Ishikawa (cell line): ENCODE results near the gene CELSR1.

Source experiments
- CEBPB ChIP-seq: IDR thresholded peaks from 2 replicates; pipeline ENCODE4 v1.6.1; 2012
- CREB1 ChIP-seq: IDR thresholded peaks from 2 replicates; pipeline ENCODE4 v1.6.1; 2012; ENCODE audit warnings: low read depth
- EGR1 ChIP-seq: IDR thresholded peaks from 2 replicates; pipeline ENCODE4 v1.6.1; 2012
- EP300 ChIP-seq: IDR thresholded peaks from 2 replicates; pipeline ENCODE4 v1.6.1; 2012; ENCODE audit warnings: borderline replicate concordance
- FOXM1 ChIP-seq: IDR thresholded peaks from 2 replicates; pipeline ENCODE4 v1.6.1; 2012; ENCODE audit warnings: low read depth, borderline replicate concordance
- NFIC ChIP-seq: IDR thresholded peaks from 2 replicates; pipeline ENCODE4 v1.6.1; 2012
- RAD21 ChIP-seq: IDR thresholded peaks from 2 replicates; pipeline ENCODE4 v1.6.1; 2012; ENCODE audit warnings: low read depth
- TAF1 ChIP-seq: IDR thresholded peaks from 2 replicates; pipeline ENCODE4 v1.6.1; 2012; ENCODE audit warnings: low read depth, mild to moderate bottlenecking
- TCF12 ChIP-seq: IDR thresholded peaks from 2 replicates; pipeline ENCODE4 v1.6.1; 2012; ENCODE audit warnings: low read depth
- TEAD4 ChIP-seq: IDR thresholded peaks from 2 replicates; pipeline ENCODE4 v1.6.1; 2012
- YY1 ChIP-seq: IDR thresholded peaks from 2 replicates; pipeline ENCODE4 v1.6.1; 2012; ENCODE audit warnings: low read depth
- ZBTB7A ChIP-seq: IDR thresholded peaks from 2 replicates; pipeline ENCODE4 v1.6.1; 2012; ENCODE audit warnings: low read depth
- TF ChIP-seq, protein P1 (sequence below): IDR thresholded peaks from 2 replicates; pipeline ENCODE4 v1.6.1; 2012; ENCODE audit warnings: low read depth, mild to moderate bottlenecking
- TF ChIP-seq, protein P2 (sequence below): IDR thresholded peaks from 2 replicates; pipeline ENCODE4 v1.6.1; 2012
- TF ChIP-seq, protein P3 (sequence below): IDR thresholded peaks from 2 replicates; pipeline ENCODE4 v1.6.1; 2012

The CELSR1 gene

DNA sequence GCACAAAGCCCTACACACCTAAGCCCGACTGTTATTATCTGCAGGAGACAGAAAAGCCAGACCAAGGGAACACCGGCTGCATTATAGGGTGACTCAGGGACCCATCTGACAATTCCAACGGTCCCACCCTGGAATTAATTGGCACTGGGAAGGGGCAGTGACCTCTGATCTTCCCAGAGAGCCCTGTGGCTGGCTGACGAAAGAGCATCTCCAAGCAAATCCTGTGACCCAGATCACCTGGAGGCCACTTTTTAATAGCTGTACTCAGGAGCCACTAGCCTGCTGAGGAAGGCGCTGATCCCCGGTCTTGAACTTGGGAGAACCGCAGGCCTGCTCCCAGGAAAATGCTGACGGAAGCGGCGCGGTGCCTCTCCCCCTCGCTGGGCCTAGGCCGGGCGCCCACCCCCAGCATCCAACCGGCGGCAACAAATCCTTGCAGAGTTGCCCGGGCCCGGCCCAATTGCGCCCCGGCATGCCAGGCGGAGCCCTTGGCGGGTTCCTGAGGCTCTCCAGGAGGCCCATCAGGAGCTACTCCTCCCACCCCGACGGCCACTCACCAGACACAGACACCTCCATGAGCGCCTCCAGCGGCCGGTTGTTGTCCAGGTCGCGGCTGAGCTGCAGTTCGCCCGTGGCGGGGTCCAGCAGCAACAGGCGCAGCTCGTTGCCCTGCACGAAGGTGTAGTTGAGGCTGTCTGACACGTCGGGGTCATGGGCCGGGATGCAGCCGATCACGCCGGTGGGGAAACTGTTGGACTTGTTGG lies 4.2 kb downstream of the CELSR1 start:
- TF ChIP-seq CREB1, result no peak
- TF ChIP-seq YY1, result no peak
- TF ChIP-seq EP300, result no peak
- TF ChIP-seq, protein P1, sequence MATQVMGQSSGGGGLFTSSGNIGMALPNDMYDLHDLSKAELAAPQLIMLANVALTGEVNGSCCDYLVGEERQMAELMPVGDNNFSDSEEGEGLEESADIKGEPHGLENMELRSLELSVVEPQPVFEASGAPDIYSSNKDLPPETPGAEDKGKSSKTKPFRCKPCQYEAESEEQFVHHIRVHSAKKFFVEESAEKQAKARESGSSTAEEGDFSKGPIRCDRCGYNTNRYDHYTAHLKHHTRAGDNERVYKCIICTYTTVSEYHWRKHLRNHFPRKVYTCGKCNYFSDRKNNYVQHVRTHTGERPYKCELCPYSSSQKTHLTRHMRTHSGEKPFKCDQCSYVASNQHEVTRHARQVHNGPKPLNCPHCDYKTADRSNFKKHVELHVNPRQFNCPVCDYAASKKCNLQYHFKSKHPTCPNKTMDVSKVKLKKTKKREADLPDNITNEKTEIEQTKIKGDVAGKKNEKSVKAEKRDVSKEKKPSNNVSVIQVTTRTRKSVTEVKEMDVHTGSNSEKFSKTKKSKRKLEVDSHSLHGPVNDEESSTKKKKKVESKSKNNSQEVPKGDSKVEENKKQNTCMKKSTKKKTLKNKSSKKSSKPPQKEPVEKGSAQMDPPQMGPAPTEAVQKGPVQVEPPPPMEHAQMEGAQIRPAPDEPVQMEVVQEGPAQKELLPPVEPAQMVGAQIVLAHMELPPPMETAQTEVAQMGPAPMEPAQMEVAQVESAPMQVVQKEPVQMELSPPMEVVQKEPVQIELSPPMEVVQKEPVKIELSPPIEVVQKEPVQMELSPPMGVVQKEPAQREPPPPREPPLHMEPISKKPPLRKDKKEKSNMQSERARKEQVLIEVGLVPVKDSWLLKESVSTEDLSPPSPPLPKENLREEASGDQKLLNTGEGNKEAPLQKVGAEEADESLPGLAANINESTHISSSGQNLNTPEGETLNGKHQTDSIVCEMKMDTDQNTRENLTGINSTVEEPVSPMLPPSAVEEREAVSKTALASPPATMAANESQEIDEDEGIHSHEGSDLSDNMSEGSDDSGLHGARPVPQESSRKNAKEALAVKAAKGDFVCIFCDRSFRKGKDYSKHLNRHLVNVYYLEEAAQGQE, result no peak
- TF ChIP-seq RAD21, result no peak
- no peak for TF ChIP-seq TCF12
- no peak for TF ChIP-seq TEAD4
- TF ChIP-seq TAF1, result no peak
- TF ChIP-seq NFIC, result no peak
- TF ChIP-seq, protein P2, sequence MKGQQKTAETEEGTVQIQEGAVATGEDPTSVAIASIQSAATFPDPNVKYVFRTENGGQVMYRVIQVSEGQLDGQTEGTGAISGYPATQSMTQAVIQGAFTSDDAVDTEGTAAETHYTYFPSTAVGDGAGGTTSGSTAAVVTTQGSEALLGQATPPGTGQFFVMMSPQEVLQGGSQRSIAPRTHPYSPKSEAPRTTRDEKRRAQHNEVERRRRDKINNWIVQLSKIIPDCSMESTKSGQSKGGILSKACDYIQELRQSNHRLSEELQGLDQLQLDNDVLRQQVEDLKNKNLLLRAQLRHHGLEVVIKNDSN, result no peak
- TF ChIP-seq, protein P3, sequence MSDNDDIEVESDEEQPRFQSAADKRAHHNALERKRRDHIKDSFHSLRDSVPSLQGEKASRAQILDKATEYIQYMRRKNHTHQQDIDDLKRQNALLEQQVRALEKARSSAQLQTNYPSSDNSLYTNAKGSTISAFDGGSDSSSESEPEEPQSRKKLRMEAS, result no peak
- TF ChIP-seq CEBPB, result no peak
- no peak for TF ChIP-seq ZBTB7A
- no peak for TF ChIP-seq EGR1

DNA sequence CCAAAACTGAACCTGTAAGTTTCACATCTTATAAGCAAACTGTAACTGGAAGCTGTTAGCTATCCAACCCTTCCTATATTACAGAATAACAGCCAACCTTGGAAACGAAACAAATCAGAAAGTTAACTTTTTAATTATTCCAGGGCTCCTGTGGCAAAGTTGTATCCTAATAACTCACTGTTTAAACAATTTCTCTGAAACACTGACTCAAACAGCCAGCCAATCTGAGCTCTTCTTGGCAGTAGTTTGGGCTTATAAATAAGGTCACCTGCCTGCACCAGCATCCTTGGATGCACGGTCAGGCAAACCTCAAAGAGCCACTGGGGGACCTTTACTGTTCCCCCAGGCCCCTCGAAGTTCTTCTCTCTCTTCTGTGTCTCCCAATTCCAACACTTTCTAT lies 5.0 kb downstream of the CELSR1 start:
- TF ChIP-seq TCF12, result no peak
- TF ChIP-seq EP300, result no peak
- TF ChIP-seq, protein P3, result no peak
- no peak for TF ChIP-seq ZBTB7A
- TF ChIP-seq, protein P1, result no peak
- no peak for TF ChIP-seq EGR1
- TF ChIP-seq TEAD4, result no peak
- no peak for TF ChIP-seq YY1
- TF ChIP-seq CREB1, result no peak
- no peak for TF ChIP-seq FOXM1

DNA sequence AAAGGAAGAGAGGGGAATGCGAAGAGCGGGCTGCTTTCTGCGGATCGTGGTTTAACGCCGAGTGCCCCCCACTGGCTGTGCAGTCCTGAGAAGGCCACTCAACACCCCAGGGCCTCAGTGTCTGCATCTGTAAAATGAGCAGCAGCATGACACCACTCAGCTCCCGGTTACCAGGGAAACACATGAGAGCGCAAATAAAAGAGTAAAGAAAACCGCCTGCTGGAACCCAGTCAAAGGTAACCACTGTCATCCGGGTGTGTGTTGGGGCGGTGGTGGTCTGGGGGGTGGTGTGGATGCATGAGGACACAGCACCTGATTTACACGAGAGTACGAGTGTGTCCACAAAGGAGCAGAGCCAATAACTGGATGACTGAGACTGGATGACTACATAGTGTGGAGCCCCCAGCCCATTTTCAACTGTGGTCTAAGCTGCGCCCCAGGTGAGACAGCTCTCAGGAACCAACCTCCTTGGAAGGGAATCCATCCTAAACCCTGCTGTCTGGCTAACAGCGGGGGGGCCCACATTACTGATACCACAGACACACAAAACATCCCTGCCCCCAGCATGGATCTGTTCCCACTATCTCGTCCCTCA lies 5.7 kb downstream of the CELSR1 start:
- TF ChIP-seq NFIC (no peak), CREB1 (no peak), EGR1 (no peak), RAD21 (no peak)
- TF ChIP-seq, protein P1, result no peak
- TF ChIP-seq, protein P3, result no peak

DNA sequence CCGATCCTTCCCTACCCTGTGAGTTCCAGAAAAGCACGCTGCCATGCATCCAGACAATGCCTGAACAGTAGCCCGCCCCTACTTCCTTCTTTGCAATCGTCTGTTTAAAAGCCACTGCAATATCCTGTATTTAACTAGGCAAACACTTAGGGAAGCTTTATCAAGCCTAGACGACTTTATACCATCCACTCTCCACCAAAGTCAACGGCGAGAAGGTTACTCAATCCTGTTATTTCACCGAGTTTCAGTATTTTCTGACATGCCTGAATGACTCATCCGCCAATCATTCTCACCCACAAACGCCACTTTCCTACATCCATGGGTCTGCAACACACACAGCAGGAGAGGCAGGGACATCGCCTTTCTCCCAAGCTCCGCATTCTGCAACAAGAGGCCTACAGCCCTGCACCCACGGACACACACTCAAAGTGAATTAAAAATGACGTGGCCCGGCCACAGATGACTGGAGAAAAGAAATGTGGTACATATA lies 9.3 kb downstream of the CELSR1 start:
- TF ChIP-seq TCF12 (0 out of 2 replicates have a peak, but pooled peaks have one; percentile 45), CREB1 (no peak), CEBPB (peak; percentile 73; the same call in 1 of the 2 replicates), EP300 (peak; percentile 64; the same call in 1 of the 2 replicates), ZBTB7A (no peak), RAD21 (peak; percentile 19; the same call in 1 of the 2 replicates), TEAD4 (peak; percentile 60), YY1 (0 out of 2 replicates have a peak, but pooled peaks have one; percentile 37)
- TF ChIP-seq, protein P2, result peak; percentile 6; the same call in 1 of the 2 replicates
- TF ChIP-seq, protein P1, result no peak
